HepG2 (cell line): ENCODE data around the gene EXOSC6. TPM values are rescaled to one million over a fixed set of nuclear protein-coding genes. Genes with fewer than 3 reads are reported as not detected.

Source experiments
- ARNT2 ChIP-seq: sonication (generic); formaldehyde crosslinking; IDR thresholded peaks from 2 replicates; pipeline ENCODE4 v1.8.0; 2022; ENCODE audit warnings: mild to moderate bottlenecking, low read depth, missing genetic modification reagents, moderate library complexity
- ATF1 ChIP-seq: IDR thresholded peaks from 2 replicates; pipeline ENCODE4 v1.6.1; 2016; ENCODE audit warnings: mild to moderate bottlenecking, control low read depth
- BCL6 ChIP-seq: IDR thresholded peaks from 2 replicates; pipeline ENCODE4 v1.6.1; 2016; ENCODE audit warnings: missing genetic modification reagents, missing compliant biosample characterization
- CBX1 ChIP-seq: IDR thresholded peaks from one replicate; pipeline ENCODE4 v1.6.1; 2016; ENCODE audit warnings: antibody characterized with exemption, low read depth
- FOXO4 ChIP-seq: sonication (generic); formaldehyde crosslinking; conservative IDR thresholded peaks from 2 replicates; pipeline ENCODE4 v1.8.1; 2023; ENCODE audit warnings: missing genetic modification reagents
- HES4 ChIP-seq: sonication (generic); formaldehyde crosslinking; IDR thresholded peaks from 2 replicates; pipeline ENCODE4 v1.9.0; 2021; ENCODE audit warnings: mild to moderate bottlenecking, missing genetic modification reagents, borderline replicate concordance
- KDM4B ChIP-seq: sonication (generic); formaldehyde crosslinking; IDR thresholded peaks from 2 replicates; pipeline ENCODE4 v1.4.0; 2020; ENCODE audit warnings: missing genetic modification reagents
- MTA3 ChIP-seq: sonication (generic); formaldehyde crosslinking; IDR thresholded peaks from 2 replicates; pipeline ENCODE4 v1.4.0; 2020; ENCODE audit warnings: missing genetic modification reagents
- NFYB ChIP-seq: sonication (generic); formaldehyde crosslinking; IDR thresholded peaks from 2 replicates; pipeline ENCODE4 v1.4.0; 2020; ENCODE audit warnings: missing genetic modification reagents
- PAWR ChIP-seq: sonication (generic); formaldehyde crosslinking; IDR thresholded peaks from 2 replicates; pipeline ENCODE4 v1.4.0; 2020; ENCODE audit warnings: missing genetic modification reagents, mild to moderate bottlenecking, borderline replicate concordance
- RARG ChIP-seq: sonication (generic); formaldehyde crosslinking; IDR thresholded peaks from 2 replicates; pipeline ENCODE4 v1.4.0; 2020; ENCODE audit warnings: low read depth, mild to moderate bottlenecking, missing genetic modification reagents
- SAP130 ChIP-seq: IDR thresholded peaks from 2 replicates; pipeline ENCODE4 v1.6.1; 2016; ENCODE audit warnings: low read depth
- SUZ12 ChIP-seq: fragments of 150-350 bp; IDR thresholded peaks from 2 replicates; pipeline ENCODE4 v1.6.1; 2014; ENCODE audit warnings: low read depth, low read length
- ZBTB39 ChIP-seq: sonication (generic); formaldehyde crosslinking; IDR thresholded peaks from 2 replicates; pipeline ENCODE4 v1.5.0; 2020; ENCODE audit warnings: missing genetic modification reagents
- ZBTB49 ChIP-seq: sonication (generic); formaldehyde crosslinking; IDR thresholded peaks from 2 replicates; pipeline ENCODE4 v1.4.0; 2020; ENCODE audit warnings: missing genetic modification reagents, borderline replicate concordance
- ZNF136 ChIP-seq: sonication (generic); formaldehyde crosslinking; IDR thresholded peaks from 2 replicates; pipeline ENCODE4 v1.8.1; 2022; ENCODE audit warnings: low read depth, mild to moderate bottlenecking, moderate library complexity, missing genetic modification reagents
- ZNF432 ChIP-seq: sonication (generic); formaldehyde crosslinking; IDR thresholded peaks from 2 replicates; pipeline ENCODE4 v1.5.0; 2020; ENCODE audit warnings: missing genetic modification reagents, mild to moderate bottlenecking, borderline replicate concordance
- ZNF547 ChIP-seq: sonication (generic); formaldehyde crosslinking; IDR thresholded peaks from 2 replicates; pipeline ENCODE4 v1.5.1; 2020; ENCODE audit warnings: mild to moderate bottlenecking, missing genetic modification reagents
- ZNF570 ChIP-seq: sonication (generic); formaldehyde crosslinking; IDR thresholded peaks from 2 replicates; pipeline ENCODE4 v1.4.0; 2020; ENCODE audit warnings: mild to moderate bottlenecking, missing genetic modification reagents, borderline replicate concordance
- ZNF629 ChIP-seq: sonication (generic); formaldehyde crosslinking; conservative IDR thresholded peaks from 2 replicates; pipeline ENCODE4 v1.5.0; 2020; ENCODE audit warnings: missing genetic modification reagents
- ZNF747 ChIP-seq: sonication (generic); formaldehyde crosslinking; IDR thresholded peaks from 2 replicates; pipeline ENCODE4 v1.8.1; 2023; ENCODE audit warnings: missing genetic modification reagents, mild to moderate bottlenecking, borderline replicate concordance
- ZNF780A ChIP-seq: sonication (generic); formaldehyde crosslinking; IDR thresholded peaks from 2 replicates; pipeline ENCODE4 v1.8.0; 2022; ENCODE audit warnings: mild to moderate bottlenecking, missing genetic modification reagents, moderate library complexity
- ZSCAN12 ChIP-seq: sonication (generic); formaldehyde crosslinking; IDR thresholded peaks from 2 replicates; pipeline ENCODE4 v1.9.0; 2021; ENCODE audit warnings: mild to moderate bottlenecking, missing genetic modification reagents
- ZSCAN25 ChIP-seq: sonication (generic); formaldehyde crosslinking; IDR thresholded peaks from 2 replicates; pipeline ENCODE4 v1.8.0; 2022; ENCODE audit warnings: mild to moderate bottlenecking, missing genetic modification reagents
- polyA plus RNA-seq, 8 experiments: library from polyadenylated mRNA; depleted of rRNA in 3 of 8; stranded (reverse) in 7 of 8; unstranded in 1 of 8; fragments of >200 nt; fragmentation: Illumina TruSeq in 4 of 8; extraction: Trizol in 4 of 8; gene quantifications; 2 replicates each; pipeline versions ENCODE4 v1.2.1 to v1.2.3, GENCODE V29; 2011 to 2016; ENCODE audit warnings: low read depth in 4 of 8, missing spikeins in 1 of 8, mixed read lengths in 1 of 8; ENCODE audit not compliant: insufficient read depth in 1 of 8
- total RNA-seq, 5 experiments: library from RNA; depleted of rRNA; stranded (reverse); fragments of >200 nt; fragmentation: Illumina TruSeq; extraction: Trizol; gene quantifications; 2 replicates each; pipeline ENCODE4 v1.2.3, GENCODE V29; 2016; ENCODE audit warnings: low read depth in 1 of 5

Gene EXOSC6
- total and polyA plus RNA-seq, 2 of the 13 experiments (the other 11 are each of a cell fraction or from before 2014, with no cell fraction given), result 13.1 to 39.9 TPM

GRCh38 chr16:70298988-70299938 is 47.5 kb upstream of the EXOSC6 start, which contains the start of gene DDX19B (continued):
- 0 out of 2 replicates have a peak, but pooled peaks have one; percentile 79 for TF ChIP-seq FOXO4 (CRISPR knock-in tag)
- peak; percentile 30; the same call in 1 of the 2 replicates for TF ChIP-seq NFYB (CRISPR knock-in tag)
- peak; percentile 97 for TF ChIP-seq ARNT2 (CRISPR knock-in tag)
- TF ChIP-seq SAP130, result peak; percentile 91
- TF ChIP-seq ZNF780A (CRISPR knock-in tag), result peak; percentile 96; the same call in 1 of the 2 replicates
- no peak for TF ChIP-seq ZNF570 (CRISPR knock-in tag)
- no peak for TF ChIP-seq ZSCAN12 (CRISPR knock-in tag)
- no peak for TF ChIP-seq MTA3 (CRISPR knock-in tag)
- peak; percentile 99 for TF ChIP-seq ZNF747
- TF ChIP-seq ZBTB39, result peak; percentile 94
- TF ChIP-seq RARG (CRISPR knock-in tag), result peak; percentile 52; the same call in 1 of the 2 replicates
- TF ChIP-seq ZBTB49 (CRISPR knock-in tag), result no peak
- peak; percentile 98 for TF ChIP-seq ZNF136 (CRISPR knock-in tag)
- peak; percentile 81 for TF ChIP-seq BCL6 (CRISPR knock-in tag)
- no peak for TF ChIP-seq ZNF629 (CRISPR knock-in tag)
- TF ChIP-seq PAWR (CRISPR knock-in tag), result no peak
- TF ChIP-seq CBX1, result peak; percentile 89
- peak; percentile 62; the same call in 1 of the 2 replicates for TF ChIP-seq ZSCAN25 (CRISPR knock-in tag)
- TF ChIP-seq KDM4B (CRISPR knock-in tag), result peak; percentile 93
- no peak for TF ChIP-seq SUZ12
- TF ChIP-seq ZNF547 (CRISPR knock-in tag), result peak; percentile 91; the same call in 1 of the 2 replicates
- no peak for TF ChIP-seq ZNF432 (CRISPR knock-in tag)
- peak; percentile 97 for TF ChIP-seq ATF1 (CRISPR knock-in tag)
- peak; percentile 64 for TF ChIP-seq HES4
